ENCODE data around the gene MKNK2.

Gene MKNK2

DNA sequence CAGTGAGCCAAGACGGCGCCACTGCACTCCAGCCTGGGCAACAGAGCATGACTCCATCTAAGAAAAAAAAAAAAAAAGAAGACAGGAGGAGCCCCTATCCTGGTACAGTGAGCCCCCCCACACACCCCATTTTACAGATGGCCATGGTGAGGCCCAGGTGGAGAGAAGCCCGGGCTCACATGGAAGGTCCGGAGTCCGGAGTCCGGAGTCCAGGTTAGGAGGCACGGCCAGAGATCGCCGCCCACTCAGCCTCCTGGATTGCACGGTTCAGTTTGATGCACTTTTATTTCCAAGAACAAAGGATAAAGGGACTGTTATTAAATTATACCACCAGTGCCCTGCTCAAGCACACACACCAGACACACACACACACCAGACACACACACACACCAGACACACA is 24.3 kb downstream of the MKNK2 start:
- DNase-seq: no peak

DNA sequence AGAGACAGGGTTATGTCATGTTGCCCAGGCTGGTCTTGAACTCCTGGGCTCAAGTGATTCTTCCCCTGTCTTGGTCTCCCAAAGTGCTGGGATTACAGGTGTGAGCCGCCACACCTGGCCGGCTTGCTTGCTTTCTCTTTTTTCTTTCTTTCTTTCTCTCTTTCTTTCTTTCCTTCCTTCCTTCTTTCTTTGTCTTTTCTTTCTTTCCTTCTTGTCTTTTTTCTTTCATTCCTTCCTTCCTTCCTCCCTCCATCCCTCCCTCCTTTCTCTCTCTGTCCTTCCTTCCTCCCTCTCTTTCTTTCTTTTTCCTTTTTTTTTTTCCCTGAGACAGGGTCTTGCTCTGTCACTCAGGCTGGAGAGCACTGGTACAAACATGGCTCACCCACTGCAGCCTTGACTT is 28.8 kb downstream of the MKNK2 start:
- no peak for DNase-seq

DNA sequence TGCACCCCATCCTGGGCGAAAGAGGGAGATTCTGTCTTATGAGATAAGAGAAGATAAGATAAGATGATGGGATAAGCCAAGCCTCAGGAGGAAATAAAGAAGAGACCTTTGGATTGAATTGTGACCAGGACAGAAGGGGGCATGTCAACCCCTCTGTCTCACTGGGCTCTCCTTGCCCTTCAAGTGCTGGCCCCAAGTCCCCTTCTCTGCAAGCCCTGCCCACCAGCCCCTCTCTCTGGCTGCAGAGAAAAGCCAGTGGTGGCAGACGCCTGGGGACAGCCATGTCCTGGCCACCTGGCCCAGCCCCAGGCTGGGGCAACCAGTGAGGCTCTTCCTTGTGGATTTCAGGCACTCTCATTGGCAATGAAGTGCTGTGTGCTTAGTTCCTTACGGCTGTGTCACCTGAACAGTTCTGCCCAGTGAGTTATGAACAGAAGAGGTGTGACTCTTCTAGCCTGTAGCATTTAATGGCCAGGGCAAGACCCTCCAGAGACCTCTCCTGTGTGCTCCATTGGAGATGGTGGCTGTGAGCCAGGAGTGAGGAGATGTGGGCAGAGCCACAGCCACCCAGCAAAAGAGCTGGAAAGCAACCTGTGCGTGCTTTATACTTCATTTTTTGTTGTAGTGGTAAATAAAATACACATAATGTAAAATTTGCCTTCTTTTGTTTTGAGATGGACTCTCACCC is 29.4 kb downstream of the MKNK2 start:
- DNase-seq: no peak

DNA sequence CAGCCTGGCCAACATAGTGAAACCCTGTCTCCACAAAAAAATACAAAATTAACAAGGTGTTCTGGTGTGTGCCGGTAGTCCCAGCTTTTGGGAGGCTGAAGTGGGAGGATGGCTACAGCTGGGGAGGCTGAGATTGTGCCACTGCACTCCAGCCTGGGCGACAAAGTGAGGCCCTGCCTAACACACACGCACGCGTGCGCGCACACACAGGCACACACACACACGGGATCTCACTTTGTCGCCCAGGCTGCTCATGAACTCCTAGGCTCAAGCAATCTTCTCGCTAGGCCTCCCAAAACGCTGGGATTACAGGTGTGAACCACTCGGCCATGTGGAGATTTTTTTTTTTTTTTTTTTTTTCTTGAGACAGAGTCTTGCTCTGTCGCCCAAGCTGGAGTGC is 32.3 kb downstream of the MKNK2 start:
- DNase-seq: no peak

DNA sequence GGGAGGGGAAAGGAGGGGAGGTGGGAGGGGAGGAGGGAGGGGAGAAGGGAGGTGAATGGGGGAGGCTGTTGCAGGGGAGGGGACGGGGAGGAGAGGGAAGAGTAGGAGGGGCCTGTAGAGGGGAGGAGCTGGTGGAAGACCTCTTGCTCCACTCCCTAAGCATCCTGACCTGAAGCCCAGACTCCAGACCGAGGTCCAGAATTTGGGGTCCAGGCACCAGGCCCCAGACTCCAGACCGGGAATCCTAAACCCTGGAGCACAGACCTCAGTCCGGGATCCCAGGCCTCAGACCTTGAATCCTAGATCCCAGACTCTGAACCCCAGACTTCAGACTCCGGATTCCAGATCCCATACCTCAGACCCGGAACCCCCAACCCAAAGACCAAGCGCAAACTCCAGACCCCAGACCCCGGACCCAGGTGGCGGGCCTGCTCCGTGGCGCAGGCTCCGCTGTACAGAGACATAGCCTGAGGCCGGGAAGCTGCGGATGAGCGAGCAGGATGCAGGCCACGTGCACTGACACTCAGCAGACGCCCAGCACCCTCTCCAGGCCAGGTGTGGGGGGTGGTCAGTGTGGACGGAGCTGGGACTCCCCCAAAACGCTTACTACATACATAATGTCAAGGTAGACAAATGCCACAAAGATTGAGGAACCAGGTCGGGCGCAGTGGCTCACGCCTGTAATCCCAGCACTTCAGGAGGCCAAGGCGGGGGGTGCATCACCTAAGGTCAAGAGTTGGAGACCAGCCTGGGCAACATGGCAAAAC is 34.8 kb downstream of the MKNK2 start:
- DNase-seq: peak; percentile 30 to 51

DNA sequence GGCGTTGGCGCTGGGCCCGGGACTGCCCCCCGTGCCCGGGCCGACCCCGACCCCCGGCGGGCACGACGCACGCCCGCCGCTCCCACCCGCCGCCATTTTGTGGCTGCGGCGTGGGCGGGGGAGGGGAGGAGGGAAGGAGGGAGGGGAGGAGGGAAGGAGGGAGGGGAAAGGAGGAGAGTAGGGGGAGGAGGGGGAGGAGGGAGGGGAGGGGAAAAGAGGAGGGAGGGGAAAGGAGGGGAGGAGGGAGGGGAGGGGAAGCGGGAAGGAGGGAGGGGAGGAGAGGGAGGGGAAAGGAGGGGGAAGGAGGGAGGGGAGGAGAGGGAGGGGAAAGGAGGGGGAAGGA is 35.5 kb downstream of the MKNK2 start, which contains the start of gene BTBD2:
Gene BTBD2 (minus strand): TSS at position 107 of the 343 bp plus-strand sequence. CDS start 11 bp downstream, at position 96.
- peak; percentile 27 to 44 for DNase-seq

DNA sequence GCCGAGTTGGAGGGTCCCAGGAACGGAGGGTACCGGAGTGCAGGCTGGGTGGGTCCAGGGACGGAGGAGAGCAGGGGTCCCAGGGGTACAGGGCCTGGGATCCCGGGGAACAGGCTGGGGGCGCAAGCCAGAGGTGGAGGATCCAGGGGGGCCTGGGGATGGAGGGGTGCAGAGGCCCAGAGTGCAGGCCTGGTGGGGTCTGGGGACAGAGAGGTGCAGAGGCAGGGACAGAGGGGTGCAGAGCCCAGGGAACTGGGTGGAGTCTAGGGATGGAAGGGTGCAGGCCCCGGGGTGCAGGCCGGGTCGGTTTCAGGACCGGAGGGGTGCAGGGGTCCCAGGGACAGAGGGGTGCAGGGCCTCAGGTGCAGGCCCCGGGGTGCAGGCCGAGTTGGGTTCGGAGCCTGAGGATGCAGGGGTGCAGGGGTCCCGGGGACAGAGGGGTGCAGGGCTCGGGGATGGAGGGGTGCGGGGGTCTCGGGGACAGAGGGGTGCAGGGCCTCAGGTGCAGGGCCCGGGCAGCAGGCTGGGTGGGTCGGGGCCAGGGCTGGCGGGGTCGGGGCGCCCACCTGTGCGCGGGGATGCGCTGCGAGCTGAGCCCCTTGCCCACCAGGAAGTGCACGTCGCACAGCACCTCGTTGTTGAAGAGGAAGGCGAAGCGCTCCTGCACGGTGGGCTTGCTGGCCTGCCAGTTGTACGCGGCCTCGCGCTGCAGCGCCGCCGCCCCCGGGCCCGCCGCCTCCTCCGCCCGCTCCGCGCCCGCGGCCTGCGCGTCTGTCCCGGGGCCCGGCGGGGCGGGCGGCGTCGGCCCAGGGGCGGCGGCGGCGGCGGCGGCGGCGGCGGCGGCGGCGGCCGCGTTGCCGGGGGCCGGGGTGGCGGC is 36.1 kb downstream of the MKNK2 start:
- no peak for DNase-seq

DNA sequence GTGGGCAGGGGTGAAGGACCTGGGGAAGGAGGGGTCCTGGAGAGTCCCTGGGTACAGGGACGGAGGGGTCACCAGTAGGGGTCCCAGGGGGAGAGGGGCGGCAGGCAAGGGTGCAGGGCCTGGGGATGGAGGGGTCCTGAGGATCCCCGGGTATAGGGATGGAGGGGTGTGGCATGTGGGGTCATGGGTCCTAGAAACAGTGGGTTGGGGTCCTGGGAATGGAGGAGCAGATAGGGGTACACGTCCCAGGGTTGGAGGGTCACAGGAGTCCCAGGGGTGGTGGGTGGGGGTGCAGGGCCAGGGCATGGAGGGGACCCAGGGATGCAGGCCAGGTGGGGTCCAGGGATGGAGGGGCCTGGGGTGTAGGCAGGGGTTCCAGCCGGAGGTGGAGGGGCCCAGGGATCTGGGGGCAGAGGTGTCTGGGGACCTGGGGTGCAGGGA is 36.9 kb downstream of the MKNK2 start:
- no peak for DNase-seq

DNA sequence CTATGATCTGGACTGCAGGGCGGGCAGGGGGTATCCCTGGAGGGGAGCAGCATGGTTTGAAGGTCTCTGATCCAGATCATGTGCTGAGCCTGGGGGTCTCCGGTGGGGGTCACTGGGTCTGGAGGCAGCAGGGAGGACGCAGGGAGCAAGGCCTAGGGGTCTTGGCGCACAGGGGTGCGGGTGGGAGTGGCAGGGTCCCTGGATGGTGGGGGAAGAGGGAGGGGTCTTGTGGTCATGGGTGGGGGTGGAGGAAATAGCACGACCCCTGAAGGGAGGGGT is 37.4 kb downstream of the MKNK2 start:
- no peak for DNase-seq

DNA sequence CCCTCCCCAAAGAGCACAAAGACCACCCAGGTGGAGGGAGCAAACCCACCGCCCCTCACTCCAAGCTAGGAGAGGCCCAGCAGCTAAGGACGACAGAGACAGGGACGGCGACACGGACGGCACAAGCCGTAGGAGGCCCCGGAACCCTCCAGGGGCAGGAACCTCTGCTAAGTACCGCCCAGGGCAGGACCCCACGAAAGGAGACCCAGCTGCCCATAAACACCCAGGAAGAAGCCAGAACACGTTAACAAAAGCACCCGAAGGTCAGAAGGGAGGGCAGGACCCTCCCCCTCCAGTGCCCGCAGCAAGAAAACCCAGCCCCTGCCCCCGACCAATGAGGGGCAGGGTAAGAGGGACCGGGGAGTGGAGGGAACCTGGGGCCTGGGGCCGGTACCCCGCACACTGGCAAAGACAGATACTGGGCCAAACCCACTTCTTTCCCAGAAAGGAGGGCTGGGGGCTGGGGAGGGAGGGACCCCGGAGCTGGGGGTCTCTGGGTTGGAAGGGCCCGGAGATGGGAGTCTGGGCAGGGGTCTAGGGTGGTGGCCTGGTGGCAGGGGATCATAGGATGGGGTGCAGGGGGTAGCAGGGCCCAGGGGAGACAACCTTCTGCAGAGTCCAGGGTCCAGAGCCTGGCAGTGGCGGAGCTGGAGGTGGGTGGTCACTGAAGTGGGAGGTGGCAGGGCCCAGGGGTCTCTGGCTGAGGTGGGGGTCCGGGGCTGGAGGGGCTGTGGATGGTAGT is 37.9 kb downstream of the MKNK2 start:
- no peak for DNase-seq

DNA sequence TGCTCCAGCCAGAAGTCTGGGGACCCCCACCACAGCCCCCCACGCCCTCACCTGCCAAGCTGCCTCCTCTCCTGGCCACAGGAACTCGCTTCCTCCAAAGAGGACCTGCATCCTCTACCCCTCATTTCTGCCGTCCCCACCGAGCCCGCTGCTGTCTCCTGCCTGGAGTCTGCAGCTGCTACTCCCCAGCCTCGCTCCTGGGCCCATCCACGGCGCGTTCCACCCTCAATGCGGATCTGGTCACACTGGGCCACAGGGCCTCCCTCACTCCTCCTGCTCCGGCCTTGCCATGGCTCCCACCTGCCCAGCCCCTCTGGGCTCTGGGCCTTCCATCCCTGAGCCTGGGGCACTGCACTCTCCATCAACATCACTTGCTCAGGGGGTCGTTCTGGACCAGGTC is 39.9 kb downstream of the MKNK2 start:
- no peak for DNase-seq

DNA sequence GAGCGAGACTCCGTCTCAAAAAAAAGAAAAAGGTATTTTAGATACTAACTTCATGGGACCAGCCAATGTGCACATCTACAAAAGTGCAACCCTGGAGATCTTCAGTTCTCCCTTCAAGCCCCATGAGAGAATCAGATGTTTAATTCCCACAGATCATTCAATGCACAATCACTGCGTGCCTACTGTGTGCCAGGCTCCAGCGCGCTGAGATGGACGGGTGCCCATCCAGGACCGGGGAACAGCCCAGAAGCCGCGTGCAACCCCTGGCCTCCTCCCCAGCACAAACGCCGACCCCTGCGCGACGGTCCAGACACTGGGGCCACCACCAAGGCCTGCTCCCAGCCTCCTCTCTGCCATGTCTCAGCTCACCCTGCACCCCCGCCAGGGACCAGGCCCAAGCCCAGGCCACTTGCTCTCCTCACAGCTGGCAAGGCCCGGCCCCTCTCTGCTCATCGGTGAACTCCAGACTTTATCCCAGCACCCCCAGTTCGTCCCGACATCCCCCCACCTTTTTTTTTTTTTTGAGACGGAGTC is 40.8 kb downstream of the MKNK2 start:
- no peak for DNase-seq

DNA sequence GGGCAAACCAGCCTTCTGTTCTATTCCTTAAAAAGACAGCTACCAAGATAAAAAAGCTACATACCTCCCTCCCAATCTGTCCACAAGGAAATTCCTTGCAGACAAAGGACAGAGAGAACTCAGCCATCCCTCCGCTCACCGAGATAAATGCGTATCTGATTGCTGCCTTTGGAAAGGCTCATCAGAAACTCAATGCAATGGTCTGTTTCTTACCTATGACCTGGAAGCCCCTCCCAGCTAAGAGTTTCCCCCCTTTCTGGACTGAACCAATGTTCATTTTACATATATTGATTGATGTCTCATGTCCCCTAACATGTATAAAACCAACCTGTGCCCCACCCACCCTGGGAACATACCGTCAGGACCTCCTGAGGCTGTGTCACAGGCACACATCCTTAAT is 47.2 kb downstream of the MKNK2 start:
- DNase-seq: no peak

DNA sequence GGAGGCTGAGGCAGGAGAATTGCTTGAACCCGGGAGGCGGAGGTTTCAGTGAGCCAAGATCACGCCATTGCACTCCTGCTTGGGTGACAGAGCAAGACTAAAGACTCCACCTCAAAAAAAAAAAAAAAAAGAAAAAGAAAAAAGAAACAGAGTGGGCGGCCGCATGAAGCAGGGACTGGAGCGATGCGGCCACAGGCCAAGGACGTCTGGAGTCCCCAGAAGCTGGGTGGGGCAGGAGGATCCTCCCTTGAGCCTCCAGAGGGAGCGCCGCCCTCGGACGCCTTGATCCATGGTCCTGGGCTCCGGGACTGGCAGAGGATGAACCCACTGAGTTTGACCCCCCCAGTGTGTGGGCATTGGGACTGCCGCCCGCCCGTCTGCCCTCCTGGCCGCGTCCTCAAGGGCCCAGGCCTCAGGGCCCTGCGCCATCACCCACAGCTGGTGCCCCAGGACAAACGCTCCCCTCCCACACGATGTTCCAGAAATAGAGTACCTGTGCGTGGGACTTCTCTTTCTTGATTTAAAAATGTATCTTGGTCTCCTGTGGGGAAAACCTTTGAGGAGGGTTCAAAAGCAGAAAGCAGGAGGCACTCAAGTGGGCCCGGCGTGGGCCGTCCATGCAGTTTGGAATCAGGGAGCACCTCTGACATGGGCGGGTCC is 51.1 kb downstream of the MKNK2 start:
- DNase-seq: no peak

DNA sequence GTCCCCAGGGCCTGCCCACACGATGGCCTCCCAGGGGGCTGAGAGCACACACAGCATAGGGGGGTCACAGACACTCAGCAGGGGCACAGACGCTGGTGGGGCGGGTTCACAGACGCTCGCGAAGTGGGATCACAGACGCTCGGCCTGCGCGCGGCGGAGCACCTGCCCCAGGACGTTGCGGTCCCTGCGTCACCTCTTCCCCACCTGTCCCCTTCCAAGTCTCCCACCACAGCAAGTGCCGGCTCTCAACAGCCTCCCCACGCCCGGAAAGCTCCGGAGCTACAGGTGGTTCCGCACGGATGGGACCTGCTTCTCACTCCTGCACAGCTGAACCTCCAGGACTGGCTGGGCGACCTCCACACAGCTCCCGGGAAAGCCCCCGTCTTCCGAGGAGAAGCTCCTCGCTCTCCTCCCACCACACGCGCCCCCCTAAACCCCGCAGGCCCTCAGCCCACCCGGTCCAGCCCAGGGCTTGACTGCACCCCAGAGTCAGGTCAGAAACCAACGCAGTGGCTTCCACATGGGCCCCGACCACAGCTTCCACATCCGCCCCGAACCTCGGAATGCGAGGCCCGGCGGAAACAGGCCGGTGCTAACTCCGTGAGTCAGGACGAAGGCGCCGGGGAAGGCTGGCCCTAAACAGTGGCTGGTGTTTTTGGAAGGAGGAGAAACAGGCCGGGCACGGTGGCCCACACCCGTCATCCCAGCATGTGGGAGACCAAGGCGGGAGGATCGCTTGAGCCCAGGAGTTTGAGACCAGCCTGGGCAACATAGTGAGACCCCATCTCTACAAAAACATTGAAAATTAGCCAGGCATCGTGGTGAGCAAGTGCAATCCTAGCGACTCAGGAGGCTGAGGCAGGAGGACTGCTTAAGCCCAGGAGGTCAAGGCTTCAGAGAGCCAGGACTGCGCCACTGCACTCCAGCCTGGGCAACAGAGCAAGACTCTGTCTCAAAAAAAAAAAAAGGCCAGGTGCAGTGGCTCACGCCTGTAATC is 52.0 kb downstream of the MKNK2 start:
- DNase-seq: no peak

DNA sequence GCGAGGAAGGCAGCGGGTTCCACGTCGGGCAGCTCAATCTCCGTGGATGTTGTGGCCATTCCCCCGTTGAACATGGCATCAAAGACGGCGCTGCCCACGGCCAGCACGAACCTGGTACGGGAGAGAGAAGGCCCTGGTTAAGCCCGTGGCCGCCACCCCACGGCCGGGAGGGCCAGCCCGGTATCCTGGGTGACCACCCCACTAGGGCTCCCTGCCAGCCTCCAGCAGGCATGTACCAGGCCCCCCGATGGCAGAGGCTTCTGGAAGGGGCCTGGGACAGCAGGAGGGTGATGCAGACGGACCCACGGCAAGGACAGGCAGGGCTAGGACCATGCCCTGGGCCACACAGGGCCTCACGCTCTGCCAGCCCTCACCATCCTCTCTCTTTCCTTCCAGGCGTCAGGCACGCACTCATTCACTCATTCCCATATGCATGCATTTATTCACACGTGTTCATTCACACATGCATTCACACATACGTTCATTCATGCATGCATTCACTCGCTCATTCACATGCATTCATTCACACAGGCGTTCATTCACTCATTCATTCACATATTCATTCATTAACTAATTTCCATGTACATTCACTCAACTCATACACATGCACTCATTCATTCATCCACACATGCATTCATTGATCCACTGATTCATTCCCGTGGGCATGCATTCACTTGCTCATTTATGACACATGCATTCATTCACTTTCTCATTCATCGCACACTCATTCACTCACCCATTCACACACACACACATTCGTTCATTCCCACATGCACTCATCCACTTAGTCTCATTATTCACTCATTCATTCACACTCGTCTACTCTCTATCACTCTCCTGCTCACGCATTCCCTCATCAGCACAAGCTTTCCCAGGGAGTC is 53.5 kb downstream of the MKNK2 start:
- no peak for DNase-seq

DNA sequence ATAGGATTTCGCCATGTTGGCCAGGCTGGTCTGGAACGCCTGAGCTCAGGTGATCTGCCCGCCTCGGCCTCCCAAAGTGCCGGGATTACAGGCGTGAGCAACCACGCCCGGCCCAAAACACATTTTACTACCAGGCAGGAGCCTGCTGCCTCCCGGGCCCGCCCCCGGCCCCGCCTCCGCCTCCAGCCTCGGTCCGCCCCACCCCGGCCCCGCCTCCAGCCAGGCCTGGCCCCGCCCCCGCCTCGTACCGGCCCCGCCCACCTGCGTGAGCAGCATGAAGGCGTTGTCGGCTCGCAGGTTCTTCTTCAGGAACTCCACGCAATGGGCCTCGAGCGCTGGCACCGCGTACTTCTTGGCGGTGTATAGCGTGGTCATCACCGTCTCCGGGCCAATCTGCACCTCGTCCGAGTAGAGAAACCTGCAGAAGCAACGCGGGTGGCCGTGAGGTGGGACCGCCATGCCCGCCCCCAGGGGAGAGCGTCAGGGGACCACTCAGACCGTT is 58.2 kb downstream of the MKNK2 start:
- DNase-seq: peak in 1 of 2 donors; percentile 14

DNA sequence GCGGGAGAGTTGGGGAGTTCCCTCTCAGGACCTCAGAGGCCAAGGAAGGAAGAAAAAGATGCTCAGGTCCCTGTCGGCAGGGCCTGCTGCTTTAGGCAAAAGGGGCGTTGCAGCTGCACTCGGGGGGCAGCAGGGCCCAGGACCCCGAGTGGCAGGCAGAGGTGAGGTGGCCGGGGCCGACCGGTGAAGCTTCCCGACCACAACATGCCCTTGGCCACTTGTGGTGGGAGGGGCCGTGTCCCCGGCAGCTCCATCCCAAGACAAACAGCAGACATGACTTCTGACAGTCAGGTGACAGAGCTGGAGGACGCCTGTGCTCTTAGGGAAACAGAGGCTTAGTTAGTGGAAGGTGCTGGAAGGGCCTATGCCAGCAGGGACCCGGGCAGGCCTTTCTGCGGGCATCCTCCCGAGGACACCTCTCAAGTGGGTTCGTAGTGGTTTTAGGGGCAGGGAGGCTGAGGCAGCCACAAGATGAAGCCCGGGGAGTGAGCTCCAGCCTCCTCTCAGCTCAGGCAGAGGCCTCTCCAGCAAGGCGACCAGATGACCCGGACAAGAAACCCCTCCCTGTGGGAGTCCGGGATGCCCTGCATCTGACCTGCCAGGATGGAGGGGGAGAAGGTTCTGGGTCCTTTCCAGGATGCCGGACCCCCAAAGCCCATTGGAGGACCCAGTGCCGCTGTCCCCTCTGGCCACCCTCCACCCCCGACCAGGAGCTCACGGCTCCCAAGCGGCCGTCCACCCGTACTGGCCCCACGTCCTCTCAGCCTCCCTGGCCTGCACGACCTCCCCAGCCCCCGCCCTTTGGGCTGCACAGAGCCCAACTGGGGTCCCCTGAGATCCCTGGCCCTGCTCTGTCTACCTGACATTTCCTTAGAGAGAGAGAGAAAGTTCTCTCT is 59.8 kb downstream of the MKNK2 start:
- no peak for DNase-seq

Measured in inflammatory macrophage treated with lipopolysaccharide for 1 hour (primary cell).